ENCODE measurements around the gene DLX5.

The DLX5 gene

GRCh38 chr7:97015279-97015678, 9.4 kb downstream of the DLX5 start:
- no peak overlapping the region for H3K9ac ChIP-seq (ENCODE audit: low read length)
- peaks cover 35% of the 10 kb centered on the region for H3K27me3 ChIP-seq (ENCODE audit: control insufficient read depth, insufficient read depth, low read length)
- H3K27ac ChIP-seq (ENCODE audit: low read depth, low read length): no peak overlapping the region

GRCh38 chr7:97014145-97014750, 10.4 kb downstream of the DLX5 start:
- Histone ChIP-seq H3K9ac (ENCODE audit: low read length) (no peak overlapping the region), H3K4me1 (ENCODE audit: control insufficient read depth, insufficient read depth, low read length) (no peaks in the 10 kb centered on the region), H3K27me3 (ENCODE audit: control insufficient read depth, insufficient read depth, low read length) (peaks cover 34% of the 10 kb centered on the region)

More at GRCh38 chr7:97015279-97015678, 9.4 kb downstream of the DLX5 start:
- no peak overlapping the region for H3K4me3 ChIP-seq (ENCODE audit: low read length)
- no peaks in the 10 kb centered on the region for H3K4me1 ChIP-seq (ENCODE audit: control insufficient read depth, insufficient read depth, low read length)
- H3K36me3 ChIP-seq (ENCODE audit: control insufficient read depth, insufficient read depth, low read length): no peaks in the 10 kb centered on the region

GRCh38 chr7:97013845-97014134, 10.8 kb downstream of the DLX5 start:
- Histone ChIP-seq H3K27me3 (ENCODE audit: control insufficient read depth, insufficient read depth, low read length) (peaks cover 32% of the 10 kb centered on the region), H3K4me1 (ENCODE audit: control insufficient read depth, insufficient read depth, low read length) (no peaks in the 10 kb centered on the region), H3K27ac (ENCODE audit: low read depth, low read length) (no peak overlapping the region), H3K9ac (ENCODE audit: low read length) (no peak overlapping the region), H3K36me3 (ENCODE audit: control insufficient read depth, insufficient read depth, low read length) (no peaks in the 10 kb centered on the region), H3K4me3 (ENCODE audit: low read length) (no peak overlapping the region)

More at GRCh38 chr7:97014145-97014750, 10.4 kb downstream of the DLX5 start:
- H3K36me3 ChIP-seq (ENCODE audit: control insufficient read depth, insufficient read depth, low read length): no peaks in the 10 kb centered on the region
- H3K4me3 ChIP-seq (ENCODE audit: low read length): no peak overlapping the region
- no peak overlapping the region for H3K27ac ChIP-seq (ENCODE audit: low read depth, low read length)

- H3K4me3 ChIP-seq (ENCODE audit: low read length): no peak overlapping the region
- peaks cover 32% of the 10 kb centered on the region for H3K27me3 ChIP-seq (ENCODE audit: control insufficient read depth, insufficient read depth, low read length)
- H3K4me1 ChIP-seq (ENCODE audit: control insufficient read depth, insufficient read depth, low read length): no peaks in the 10 kb centered on the region
- no peak overlapping the region for H3K9ac ChIP-seq (ENCODE audit: low read length)
- no peak overlapping the region for H3K27ac ChIP-seq (ENCODE audit: low read depth, low read length)
- H3K36me3 ChIP-seq (ENCODE audit: control insufficient read depth, insufficient read depth, low read length): no peaks in the 10 kb centered on the region
Observed at GRCh38 chr7:97013134-97013844, 11.3 kb downstream of the DLX5 start.

- no peak overlapping the region for H3K4me3 ChIP-seq (ENCODE audit: low read length)
- no peaks in the 10 kb centered on the region for H3K4me1 ChIP-seq (ENCODE audit: control insufficient read depth, insufficient read depth, low read length)
- H3K27ac ChIP-seq (ENCODE audit: low read depth, low read length): no peak overlapping the region
- peaks cover 31% of the 10 kb centered on the region for H3K27me3 ChIP-seq (ENCODE audit: control insufficient read depth, insufficient read depth, low read length)
- no peak overlapping the region for H3K9ac ChIP-seq (ENCODE audit: low read length)
- H3K36me3 ChIP-seq (ENCODE audit: control insufficient read depth, insufficient read depth, low read length): no peaks in the 10 kb centered on the region
Observed at GRCh38 chr7:97012365-97013133, 12.1 kb downstream of the DLX5 start.

GRCh38 chr7:97011536-97012364, 12.9 kb downstream of the DLX5 start:
- Histone ChIP-seq H3K4me1 (ENCODE audit: control insufficient read depth, insufficient read depth, low read length) (no peaks in the 10 kb centered on the region), H3K4me3 (ENCODE audit: low read length) (no peak overlapping the region), H3K27ac (ENCODE audit: low read depth, low read length) (no peak overlapping the region), H3K9ac (ENCODE audit: low read length) (no peak overlapping the region), H3K36me3 (ENCODE audit: control insufficient read depth, insufficient read depth, low read length) (no peaks in the 10 kb centered on the region), H3K27me3 (ENCODE audit: control insufficient read depth, insufficient read depth, low read length) (peaks cover 31% of the 10 kb centered on the region)

GRCh38 chr7:97011104-97011503, 13.5 kb downstream of the DLX5 start:
- Histone ChIP-seq H3K36me3 (ENCODE audit: control insufficient read depth, insufficient read depth, low read length) (no peaks in the 10 kb centered on the region), H3K27me3 (ENCODE audit: control insufficient read depth, insufficient read depth, low read length) (peaks cover 25% of the 10 kb centered on the region)

GRCh38 chr7:97009753-97010732, 14.6 kb downstream of the DLX5 start:
- H3K27ac ChIP-seq (ENCODE audit: low read depth, low read length): no peak overlapping the region
- H3K9ac ChIP-seq (ENCODE audit: low read length): no peak overlapping the region
- H3K27me3 ChIP-seq (ENCODE audit: control insufficient read depth, insufficient read depth, low read length): peaks cover 23% of the 10 kb centered on the region
- H3K4me1 ChIP-seq (ENCODE audit: control insufficient read depth, insufficient read depth, low read length): peaks cover 2% of the 10 kb centered on the region
- no peak overlapping the region for H3K4me3 ChIP-seq (ENCODE audit: low read length)
- H3K36me3 ChIP-seq (ENCODE audit: control insufficient read depth, insufficient read depth, low read length): no peaks in the 10 kb centered on the region

More at GRCh38 chr7:97011104-97011503, 13.5 kb downstream of the DLX5 start:
- no peak overlapping the region for H3K27ac ChIP-seq (ENCODE audit: low read depth, low read length)
- H3K9ac ChIP-seq (ENCODE audit: low read length): no peak overlapping the region
- H3K4me3 ChIP-seq (ENCODE audit: low read length): no peak overlapping the region
- no peaks in the 10 kb centered on the region for H3K4me1 ChIP-seq (ENCODE audit: control insufficient read depth, insufficient read depth, low read length)

- H3K4me1 ChIP-seq (ENCODE audit: control insufficient read depth, insufficient read depth, low read length): peaks cover 2% of the 10 kb centered on the region
- H3K9ac ChIP-seq (ENCODE audit: low read length): no peak overlapping the region
- H3K27me3 ChIP-seq (ENCODE audit: control insufficient read depth, insufficient read depth, low read length): peaks cover 35% of the 10 kb centered on the region
- H3K36me3 ChIP-seq (ENCODE audit: control insufficient read depth, insufficient read depth, low read length): no peaks in the 10 kb centered on the region
- no peak overlapping the region for H3K27ac ChIP-seq (ENCODE audit: low read depth, low read length)
- H3K4me3 ChIP-seq (ENCODE audit: low read length): no peak overlapping the region
Observed at GRCh38 chr7:97008275-97008917, 16.2 kb downstream of the DLX5 start.

- Histone ChIP-seq H3K36me3 (ENCODE audit: control insufficient read depth, insufficient read depth, low read length) (no peaks in the 10 kb centered on the region), H3K9ac (ENCODE audit: low read length) (no peak overlapping the region), H3K27ac (ENCODE audit: low read depth, low read length) (no peak overlapping the region), H3K4me1 (ENCODE audit: control insufficient read depth, insufficient read depth, low read length) (peaks cover 2% of the 10 kb centered on the region), H3K27me3 (ENCODE audit: control insufficient read depth, insufficient read depth, low read length) (peaks cover 43% of the 10 kb centered on the region), H3K4me3 (ENCODE audit: low read length) (no peak overlapping the region)
Observed at GRCh38 chr7:97007583-97007861, 17.1 kb downstream of the DLX5 start.
